GM21529 (cell line): ENCODE results near the gene DNAH8.

Experiments used
- ATAC-seq: cut with Tn5 transposase; IDR thresholded peaks from one replicate; pipeline ENCODE4 v1.9.1; 2021; ENCODE audit not compliant: unreplicated experiment

DNAH8 gene

GRCh38 chr6:38738261-38738660 lies 23.1 kb downstream of the DNAH8 start:
- ATAC-seq: no peak

- ATAC-seq: no peak
Measured at GRCh38 chr6:38739532-38739931, 24.4 kb downstream of the DNAH8 start.

DNA sequence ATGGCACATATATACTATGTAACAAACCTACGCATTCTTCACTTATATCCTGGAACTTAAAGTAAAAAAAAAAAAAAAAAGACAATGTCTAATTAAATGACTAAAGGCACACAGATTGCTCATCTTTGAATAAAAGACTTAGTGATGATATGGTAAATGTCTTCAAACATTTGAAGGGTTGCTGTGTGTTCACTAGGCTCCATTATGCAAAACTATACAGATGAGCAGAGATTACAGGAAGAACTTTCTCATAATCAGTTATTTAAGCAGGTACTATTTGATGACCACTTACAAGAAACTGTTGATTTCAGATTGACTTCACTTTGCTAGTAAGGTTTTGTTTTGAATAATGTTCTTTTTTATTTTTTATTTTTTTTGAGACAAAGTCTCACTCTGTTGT lies 34.4 kb downstream of the DNAH8 start:
- no peak for ATAC-seq

DNA sequence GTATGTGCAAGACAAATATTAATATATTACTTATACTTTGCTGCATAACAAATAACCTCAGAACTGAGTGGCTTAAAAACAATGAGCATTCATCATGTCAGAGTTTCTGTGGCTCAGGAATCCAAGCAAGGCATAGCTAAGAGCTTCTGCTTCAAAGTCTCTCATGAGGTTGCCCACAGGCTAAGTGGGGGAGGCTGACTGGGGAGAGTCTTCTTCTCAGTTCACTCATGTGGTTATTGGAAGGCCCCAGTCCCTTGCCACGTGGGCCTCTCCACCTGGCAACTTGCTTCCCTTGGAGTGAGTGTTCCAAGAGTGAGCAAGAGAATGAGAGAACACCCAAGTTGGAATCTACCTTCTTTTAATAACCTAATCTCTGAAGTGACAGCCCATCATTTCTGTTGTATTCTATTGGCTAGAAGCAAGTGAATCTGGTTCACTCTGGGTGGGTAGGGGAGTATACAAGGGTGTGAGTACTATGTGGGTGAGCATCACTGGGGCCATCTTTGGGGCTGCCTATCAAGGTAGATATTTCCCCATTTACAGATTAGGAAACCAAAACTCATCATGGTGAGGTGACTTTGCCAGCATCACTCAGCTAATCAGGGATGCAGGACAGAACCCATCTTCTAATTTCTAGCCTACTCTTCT lies 36.0 kb downstream of the DNAH8 start:
- ATAC-seq: no peak

DNA sequence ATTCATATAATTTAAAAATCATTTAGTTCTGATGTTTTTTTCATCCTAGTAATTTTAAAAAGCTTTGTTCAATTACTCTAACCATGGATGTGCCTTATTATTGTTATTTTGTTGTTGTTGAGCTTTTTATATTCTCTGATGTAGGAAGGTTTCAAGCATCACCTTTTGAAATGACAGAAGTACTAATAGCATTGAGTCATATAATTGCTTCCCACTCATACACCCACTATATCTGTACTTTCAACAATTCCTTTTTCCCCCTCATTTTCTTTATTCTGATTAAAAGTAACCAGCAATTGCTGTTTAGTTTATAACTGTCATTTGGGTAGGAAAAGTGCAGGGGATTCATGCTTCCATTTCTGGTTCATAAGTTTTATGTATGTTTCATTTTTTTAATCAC lies 38.6 kb downstream of the DNAH8 start:
- no peak for ATAC-seq

DNA sequence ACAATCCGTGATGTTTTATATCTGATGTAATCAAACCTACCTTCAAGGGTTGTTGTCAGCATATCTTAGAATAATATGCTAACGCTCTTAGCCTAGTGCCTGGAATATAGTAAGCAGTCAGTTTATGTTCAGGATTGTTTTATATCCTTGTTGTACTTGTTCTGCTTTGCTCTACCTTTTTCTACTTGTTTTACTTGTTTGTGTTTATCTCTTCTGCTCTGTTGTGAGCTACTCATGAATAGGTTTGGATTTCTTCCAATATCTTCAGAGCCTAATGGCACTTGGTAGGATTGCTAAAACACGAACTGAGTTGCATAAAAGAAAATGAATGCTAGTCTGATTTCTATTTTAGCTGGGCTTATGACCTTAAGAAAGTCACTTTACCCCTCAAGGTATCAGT lies 40.1 kb downstream of the DNAH8 start:
- ATAC-seq: no peak

- ATAC-seq: no peak
Measured at GRCh38 chr6:38755874-38756273, 40.8 kb downstream of the DNAH8 start.

GRCh38 chr6:38760097-38760496 lies 45.0 kb downstream of the DNAH8 start:
- no peak for ATAC-seq

DNA sequence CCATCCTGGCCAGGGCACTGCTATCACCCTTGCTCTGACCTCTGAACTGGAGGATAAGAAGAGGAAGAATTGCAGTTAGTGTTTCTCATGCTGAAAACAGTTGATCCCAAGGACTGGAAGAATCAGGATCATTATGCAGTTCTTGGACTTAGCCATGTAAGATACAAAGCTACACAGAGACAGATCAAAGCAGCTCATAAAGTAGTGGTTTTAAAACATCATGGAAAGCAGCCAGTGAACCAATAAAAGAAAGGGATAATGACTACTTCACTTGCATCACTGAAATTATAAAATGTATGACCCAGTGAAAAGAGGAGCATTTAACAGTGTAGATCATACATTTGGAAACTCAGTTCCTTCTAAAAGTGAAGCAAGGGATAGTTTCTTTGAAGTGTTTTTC lies 47.7 kb downstream of the DNAH8 start:
- no peak for ATAC-seq

GRCh38 chr6:38767560-38767959 lies 52.4 kb downstream of the DNAH8 start:
- ATAC-seq: no peak

GRCh38 chr6:38773338-38773737 lies 58.2 kb downstream of the DNAH8 start:
- ATAC-seq: no peak

GRCh38 chr6:38774929-38775707 lies 60.0 kb downstream of the DNAH8 start:
- no peak for ATAC-seq

DNA sequence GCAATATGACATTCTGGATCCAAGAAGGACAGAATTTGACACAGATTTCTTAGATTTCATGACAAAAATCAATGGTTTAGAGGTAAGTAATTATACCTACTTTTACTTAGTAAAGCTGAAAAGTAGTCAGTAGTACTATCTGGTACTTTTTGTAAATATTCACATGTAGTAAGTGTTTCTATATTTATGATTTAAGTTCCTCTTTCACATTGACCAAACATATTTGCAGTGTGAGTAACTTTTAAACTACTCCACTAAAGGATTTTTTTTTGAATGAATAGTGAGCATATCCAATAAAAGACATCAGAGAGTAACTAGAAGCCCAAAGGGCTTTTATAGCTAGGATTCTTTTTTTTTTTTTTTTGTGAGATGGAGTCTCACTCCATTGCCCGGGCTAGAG lies 60.8 kb downstream of the DNAH8 start:
- ATAC-seq: peak; percentile 74

DNA sequence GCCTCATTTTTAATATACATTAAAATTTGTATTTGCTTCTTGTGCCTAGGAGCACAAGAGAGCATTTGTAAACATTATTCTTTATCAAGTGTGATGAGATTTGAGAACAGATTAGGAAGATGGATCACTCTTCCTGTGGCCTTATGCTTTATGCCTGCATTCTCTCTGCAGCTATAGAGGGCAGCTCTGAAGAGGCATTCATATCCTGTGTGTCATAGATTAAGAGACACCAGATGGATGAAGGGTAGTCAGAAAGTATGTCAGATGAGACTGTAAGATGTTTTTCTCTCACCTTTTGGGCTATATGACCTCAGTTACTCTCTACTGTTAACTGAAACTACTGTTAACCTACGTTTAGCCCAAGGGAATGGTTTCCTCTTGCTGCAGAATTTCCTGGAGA lies 61.4 kb downstream of the DNAH8 start:
- no peak for ATAC-seq

DNA sequence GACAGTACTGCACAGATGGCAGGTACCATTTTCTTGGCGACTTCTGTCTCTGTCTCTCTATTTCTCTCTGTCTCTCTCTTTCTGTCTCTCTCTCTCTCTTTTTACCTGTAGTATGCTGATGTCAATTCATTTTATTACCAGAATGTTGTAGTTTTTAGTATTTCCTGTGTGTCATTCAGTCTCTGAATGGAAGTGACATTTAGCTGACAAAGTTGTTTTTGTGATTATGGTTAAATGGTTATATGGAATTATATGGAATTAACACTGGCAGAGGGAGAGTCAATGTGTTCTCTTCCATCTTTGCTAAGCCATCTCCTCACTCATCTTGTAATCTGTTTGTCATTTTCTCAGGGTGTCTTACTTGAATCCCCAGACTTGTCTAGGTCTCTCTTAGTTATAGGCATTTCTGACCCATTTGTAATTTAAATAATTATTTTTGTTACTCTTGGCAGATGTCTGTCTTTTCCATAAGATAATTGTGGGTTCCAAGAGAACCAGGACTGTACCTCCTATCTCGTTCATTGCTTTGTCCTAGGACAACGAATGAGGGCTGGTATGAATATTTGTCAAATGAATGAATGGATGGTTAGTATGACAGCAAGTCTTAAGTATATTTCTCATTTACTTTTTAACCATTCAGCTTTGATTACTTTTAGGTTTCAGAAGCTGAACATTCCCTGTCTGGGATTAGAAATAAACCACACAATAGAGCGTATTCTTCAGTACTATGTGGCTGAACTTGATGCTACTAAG lies 64.4 kb downstream of the DNAH8 start:
- ATAC-seq: no peak

GRCh38 chr6:38782616-38783015 lies 67.5 kb downstream of the DNAH8 start:
- no peak for ATAC-seq

DNA sequence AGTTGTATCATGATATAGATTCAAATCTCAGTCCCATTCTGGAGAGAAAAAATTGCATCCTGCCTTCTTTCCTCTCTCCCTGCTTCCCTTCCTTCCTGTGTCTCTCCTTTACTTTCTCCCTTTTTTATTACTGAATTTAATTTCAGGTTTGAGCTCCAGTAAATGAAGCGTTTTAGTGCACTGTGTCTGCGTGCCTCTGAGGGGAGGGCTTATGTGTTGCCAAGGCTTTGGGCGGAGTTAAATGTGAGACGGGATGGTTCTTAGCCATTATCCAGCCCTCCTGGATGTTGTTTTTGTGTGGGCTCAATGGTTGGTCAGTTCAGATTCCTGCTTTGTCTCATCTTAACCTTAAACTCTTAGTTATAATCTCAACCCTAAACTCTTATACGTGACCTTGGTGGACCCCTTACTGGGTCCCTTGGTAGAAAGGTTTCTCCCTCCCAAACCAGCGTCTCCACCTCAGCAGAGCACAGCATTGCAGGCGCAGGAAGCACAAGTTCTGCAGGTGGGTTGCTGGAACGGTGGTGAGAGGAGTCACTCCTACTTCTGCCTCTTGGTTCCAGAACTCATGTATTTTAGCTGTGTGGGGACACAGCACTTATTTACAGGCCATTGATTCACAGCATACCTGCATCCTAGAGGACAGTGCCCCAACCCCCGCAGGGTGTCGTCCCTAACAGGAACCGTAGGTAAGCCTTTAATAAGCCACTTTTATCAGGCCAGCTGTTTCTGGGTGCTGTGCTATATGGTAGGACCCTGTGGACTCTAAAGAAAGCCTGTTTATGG lies 68.5 kb downstream of the DNAH8 start:
- no peak for ATAC-seq

GRCh38 chr6:38784506-38785235 lies 69.6 kb downstream of the DNAH8 start:
- no peak for ATAC-seq

DNA sequence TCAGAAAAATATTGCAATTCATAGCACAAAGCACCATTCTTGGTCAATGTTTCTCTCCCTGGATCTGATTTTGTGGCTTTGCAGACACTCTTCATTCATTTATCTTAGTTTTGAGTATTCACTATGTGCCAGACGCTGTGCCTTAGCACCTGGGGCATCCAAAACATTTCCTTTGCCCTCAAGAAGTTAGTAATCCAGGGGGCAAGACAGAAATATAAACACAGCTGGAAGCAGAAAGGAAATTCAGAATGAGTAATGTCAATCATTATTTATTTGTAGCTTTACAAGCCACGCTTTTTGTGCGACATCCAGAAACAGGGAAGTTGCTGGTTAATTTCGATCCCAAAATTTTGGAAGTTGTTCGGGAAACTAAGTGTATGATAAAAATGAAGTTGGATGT lies 71.4 kb downstream of the DNAH8 start:
- ATAC-seq: no peak

- ATAC-seq: no peak
Measured at GRCh38 chr6:38789256-38789655, 74.1 kb downstream of the DNAH8 start.

GRCh38 chr6:38792356-38792755 lies 77.2 kb downstream of the DNAH8 start:
- no peak for ATAC-seq
